NCI-H1417 (cell line): ENCODE results near the gene SULT1B1.

ENCODE experiments used
- DNase-seq, 3 experiments: peaks; one replicate each; lab custom pipeline; 2025; lab: John Stamatoyannopoulos, UW

Gene SULT1B1

GRCh38 chr4:69749771-69750170 lies 10.6 kb downstream of the SULT1B1 start:
- no peak for DNase-seq

GRCh38 chr4:69748173-69748572 lies 12.2 kb downstream of the SULT1B1 start:
- DNase-seq: peak in 2 of 3 experiments; percentile 3 to 31

- DNase-seq: no peak
Observed at GRCh38 chr4:69744157-69744478, 16.3 kb downstream of the SULT1B1 start.

DNA sequence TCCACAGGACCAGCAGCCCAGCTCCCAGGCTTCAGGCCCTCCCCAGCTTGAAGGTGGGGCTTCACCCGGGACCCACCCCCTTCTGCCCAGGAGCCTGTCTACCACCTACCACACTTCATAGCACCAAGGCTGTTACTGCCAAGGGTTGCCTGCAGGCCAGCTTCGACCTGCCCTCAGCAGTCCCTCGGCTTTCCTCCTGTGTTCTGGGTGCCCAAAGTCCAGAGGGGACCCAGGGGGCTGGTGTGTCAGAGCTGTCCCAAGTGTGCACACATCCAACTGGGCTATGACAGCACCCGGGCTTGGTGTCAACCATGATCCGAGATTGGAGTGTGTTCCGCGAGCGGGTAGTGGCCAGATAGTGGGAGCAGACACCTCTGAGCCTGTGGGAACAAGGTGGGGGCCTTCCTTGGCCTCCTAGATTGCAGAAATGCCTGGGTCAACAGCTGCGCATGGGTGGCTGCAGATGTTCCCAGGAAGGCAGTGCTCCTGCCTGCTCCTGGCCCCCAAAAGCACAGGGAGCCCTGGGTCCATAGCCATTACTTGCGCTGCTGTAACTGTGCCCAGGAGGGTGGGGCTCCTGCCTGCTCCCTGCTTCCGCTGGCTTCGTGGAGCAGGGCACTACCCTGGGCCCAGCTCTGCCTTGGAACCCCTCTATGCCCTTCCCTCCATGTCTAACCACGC lies 16.8 kb downstream of the SULT1B1 start:
- DNase-seq: no peak

DNA sequence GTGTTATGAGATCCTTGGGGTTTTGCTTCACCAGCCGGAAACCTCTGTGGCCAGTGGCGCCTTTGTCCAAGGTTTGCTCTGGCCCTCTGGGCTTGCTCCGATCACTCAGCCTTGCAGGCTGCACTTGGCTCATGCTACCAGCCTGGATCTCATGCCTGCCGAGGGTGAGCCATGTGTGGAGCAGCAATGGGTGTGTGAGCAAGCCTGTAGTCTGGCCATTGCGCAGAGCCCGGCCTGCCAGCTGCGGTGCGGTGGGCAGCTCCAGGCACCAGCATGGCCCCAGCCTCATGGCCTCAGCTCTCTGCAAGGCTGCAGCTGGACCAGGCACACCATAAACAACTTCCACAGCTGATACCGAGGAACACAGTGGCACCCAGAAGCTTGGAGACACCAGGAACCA lies 17.8 kb downstream of the SULT1B1 start:
- no peak for DNase-seq

GRCh38 chr4:69738872-69739271 lies 21.5 kb downstream of the SULT1B1 start:
- DNase-seq: no peak

GRCh38 chr4:69735119-69735518 lies 25.3 kb downstream of the SULT1B1 start:
- no peak for DNase-seq

- DNase-seq: no peak
Observed at GRCh38 chr4:69731847-69732246, 28.6 kb downstream of the SULT1B1 start.

DNA sequence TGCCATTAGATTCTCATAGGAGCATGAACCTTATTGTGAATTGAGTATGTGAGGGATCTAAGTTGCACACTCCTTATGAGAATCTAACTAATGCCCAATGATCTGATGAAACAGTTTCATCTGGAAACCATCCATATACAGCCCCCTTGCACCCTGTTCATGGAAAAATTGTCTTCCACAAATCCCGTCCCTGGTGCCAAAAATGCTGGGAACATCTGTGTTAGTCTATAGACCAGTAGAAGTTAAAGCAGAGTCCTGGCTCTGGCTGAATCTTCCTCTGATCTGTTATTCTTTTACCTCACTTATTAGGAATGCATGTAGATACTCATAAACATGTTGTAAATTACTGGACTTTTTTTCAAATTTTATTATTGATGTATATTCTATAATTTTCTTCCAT lies 29.2 kb downstream of the SULT1B1 start:
- no peak for DNase-seq

DNA sequence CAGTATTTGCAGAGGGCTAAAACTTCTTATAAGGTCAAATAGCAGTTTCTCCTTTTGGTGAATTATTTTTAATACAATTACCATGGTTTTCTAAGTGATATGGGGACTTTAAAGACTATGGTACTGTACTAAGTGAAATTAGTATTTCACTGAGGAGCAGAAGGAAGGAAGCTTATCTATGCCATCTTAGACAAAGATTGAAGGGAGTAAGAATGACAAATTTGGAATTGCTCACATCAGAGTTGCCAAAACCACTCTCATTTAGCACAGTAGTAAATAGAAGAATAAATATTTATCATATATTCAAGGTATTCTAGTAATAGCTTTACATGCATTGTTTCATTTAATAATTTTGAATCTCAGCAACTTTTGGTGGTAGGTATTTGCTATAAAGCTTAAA lies 30.4 kb downstream of the SULT1B1 start:
- DNase-seq: no peak

DNA sequence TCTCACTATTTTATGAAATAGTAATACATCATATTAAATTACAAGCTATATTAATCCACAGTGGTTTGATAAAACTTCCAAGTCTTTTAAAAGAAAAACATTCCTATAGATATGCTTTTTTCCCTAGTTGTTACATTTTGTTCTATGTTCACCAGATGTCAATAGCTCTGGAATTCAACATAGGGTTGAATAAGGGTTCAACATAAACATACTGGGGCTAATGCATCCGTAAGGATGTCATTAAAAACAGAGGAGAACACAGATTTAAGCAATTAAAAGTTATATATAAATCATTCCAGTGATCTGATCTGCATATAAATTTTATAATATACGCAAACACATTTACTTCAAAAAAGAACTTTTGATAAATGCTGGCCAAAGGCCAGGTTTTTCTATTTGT lies 32.5 kb downstream of the SULT1B1 start:
- DNase-seq: no peak

DNA sequence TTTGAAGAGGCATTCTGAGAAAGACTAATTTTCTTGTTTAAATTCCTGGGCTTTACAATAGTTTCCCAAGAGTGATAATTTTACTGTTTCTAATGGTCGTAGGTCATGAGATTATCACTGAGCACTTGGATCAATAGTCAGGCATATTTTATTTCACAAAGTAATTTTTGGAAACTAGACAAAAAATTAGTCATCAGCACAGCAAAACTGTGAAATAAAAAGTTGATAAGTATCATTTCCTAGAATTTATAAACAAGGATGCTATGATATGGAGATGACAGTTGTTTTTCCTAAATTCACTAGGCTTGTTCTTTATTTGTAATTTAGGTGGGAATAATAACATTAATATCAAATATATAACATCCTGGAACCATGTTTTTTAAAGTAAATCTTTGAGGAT lies 33.0 kb downstream of the SULT1B1 start:
- no peak for DNase-seq

- DNase-seq: no peak
Observed at GRCh38 chr4:69726971-69727370, 33.4 kb downstream of the SULT1B1 start.

DNA sequence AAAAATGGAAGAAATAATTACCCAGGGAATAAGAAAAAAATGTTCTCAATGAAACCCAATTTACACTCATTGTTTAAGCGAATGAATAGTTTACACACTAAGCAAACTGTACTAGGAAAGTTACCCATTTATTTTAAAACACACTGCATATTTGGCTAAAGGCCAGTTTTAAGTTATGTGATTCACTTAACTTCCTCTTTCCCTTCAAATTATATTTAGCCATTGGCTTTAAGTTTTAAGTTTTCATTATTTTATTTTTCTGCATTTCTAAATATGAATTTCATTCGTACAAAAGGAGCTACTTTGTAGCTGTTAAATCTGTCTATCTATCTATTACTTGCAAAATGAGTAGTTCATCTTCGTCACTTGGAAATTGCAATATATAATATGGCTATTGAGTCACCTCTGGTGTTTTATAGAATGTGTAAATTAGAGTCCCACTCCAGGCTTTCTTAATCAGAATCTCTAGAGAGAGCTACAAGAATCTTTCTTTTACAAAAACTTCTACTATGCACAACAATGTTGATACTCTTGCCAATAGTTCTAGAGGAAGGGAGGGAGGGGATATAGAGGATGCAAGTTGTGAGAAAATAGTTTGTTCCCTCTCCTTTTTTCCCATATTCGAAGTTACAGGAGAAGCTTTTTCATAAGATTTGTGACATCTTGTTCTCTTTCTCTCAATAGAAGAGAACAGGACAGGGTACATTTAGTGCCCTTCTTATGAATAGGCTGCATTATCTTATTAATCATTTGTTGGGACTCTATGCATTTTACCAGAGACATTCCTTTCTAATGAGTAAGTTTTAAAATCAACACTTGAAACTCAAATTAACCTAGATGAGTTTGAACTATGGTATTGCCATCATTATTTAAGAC lies 41.8 kb downstream of the SULT1B1 start:
- DNase-seq: no peak

- DNase-seq: no peak
Observed at GRCh38 chr4:69717778-69718177, 42.6 kb downstream of the SULT1B1 start.

DNA sequence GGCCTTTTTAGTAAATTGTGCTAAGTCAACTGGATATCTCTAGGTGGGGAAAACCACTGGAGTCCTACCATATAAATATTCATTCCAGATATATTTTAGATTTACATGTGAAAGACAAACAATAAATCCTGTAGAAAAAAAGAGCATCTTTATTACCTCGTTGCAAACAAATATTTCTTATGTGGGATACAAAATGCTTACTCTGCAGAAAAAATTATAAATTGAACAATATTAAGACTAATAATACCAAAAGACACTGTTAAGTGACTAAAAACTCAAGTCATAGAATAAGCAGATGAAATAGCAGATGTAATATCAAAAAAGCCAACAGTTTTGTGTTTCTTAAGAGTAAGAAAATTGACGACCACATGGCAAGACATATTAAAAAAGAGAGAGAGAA lies 43.8 kb downstream of the SULT1B1 start:
- DNase-seq: no peak

GRCh38 chr4:69714086-69714485 lies 46.3 kb downstream of the SULT1B1 start:
- DNase-seq: peak in 1 of 3 experiments; percentile 74

DNA sequence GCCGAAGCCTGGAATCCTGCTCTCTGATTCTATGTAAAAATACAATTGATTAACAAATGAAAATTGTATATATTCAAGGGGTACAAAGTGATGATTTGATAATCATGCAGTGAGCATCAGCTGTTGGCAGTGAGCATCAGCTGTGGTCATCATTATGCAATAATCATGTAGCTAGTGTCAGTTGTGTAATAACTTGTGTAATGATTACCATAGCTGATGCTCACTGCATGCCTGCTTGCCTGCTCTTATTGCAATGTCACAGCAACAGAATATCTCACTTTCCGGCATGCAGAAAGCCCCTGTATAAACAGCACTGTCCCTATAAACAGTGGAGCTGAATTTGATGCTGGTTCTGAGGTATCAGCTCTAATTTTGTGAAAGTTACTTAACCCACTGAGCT lies 46.8 kb downstream of the SULT1B1 start:
- no peak for DNase-seq

DNA sequence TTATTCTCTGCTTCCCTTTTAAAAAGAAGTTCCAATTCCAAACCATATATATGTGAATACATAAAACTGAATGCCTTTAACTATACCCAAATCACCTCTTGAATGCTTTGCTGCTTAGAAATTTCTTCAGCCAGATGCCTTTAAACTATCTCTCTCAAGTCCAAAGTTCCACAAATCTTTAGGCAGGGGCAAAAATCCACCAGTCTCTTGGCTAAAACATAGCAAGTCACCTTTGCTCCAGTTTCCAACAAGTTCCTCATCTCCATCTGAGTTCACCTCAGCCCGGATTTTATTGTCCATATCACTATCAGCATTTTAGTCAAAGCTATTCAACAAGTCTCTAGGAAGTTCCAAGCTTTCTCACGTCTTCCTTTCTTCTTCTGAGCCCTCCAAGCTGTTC lies 49.8 kb downstream of the SULT1B1 start:
- no peak for DNase-seq

GRCh38 chr4:69708211-69708610 lies 52.2 kb downstream of the SULT1B1 start:
- no peak for DNase-seq

- peak in 2 of 3 experiments; percentile 3 to 31 for DNase-seq
Observed at GRCh38 chr4:69707807-69708206, 52.6 kb downstream of the SULT1B1 start.

- no peak for DNase-seq
Observed at GRCh38 chr4:69702201-69702600, 58.2 kb downstream of the SULT1B1 start.

- DNase-seq: no peak
Observed at GRCh38 chr4:69701696-69702095, 58.7 kb downstream of the SULT1B1 start.
